HFFc6 (cell line): ENCODE measurements around the gene MAGI3. TPM values are rescaled to one million over a fixed set of nuclear protein-coding genes. Genes with fewer than 3 reads are reported as not detected.

Experiments
- DNase-seq: peaks from one replicate; pipeline ENCODE4 v3.0.0-alpha.2; 2018
- H3K27ac Mint-ChIP-seq: 2 replicates; pipeline ENCODE4 v1.8.0; 2020; ENCODE audit warnings: mild to moderate bottlenecking, mixed read lengths
- H3K27me3 Mint-ChIP-seq: 2 replicates; pipeline ENCODE4 v1.8.0; 2021; ENCODE audit warnings: mild to moderate bottlenecking, moderate library complexity, mixed read lengths; ENCODE audit not compliant: insufficient read depth
- H3K36me3 Mint-ChIP-seq: 2 replicates; pipeline ENCODE4 v1.8.0; 2021; ENCODE audit warnings: low read depth, mixed read lengths
- H3K4me1 Mint-ChIP-seq: 2 replicates; pipeline ENCODE4 v1.8.0; 2020; ENCODE audit warnings: low read depth, mixed read lengths
- H3K4me3 Mint-ChIP-seq: 2 replicates; pipeline ENCODE4 v1.8.0; 2020; ENCODE audit warnings: mild to moderate bottlenecking, moderate library complexity, mixed read lengths
- H3K9me3 Mint-ChIP-seq: 2 replicates; pipeline ENCODE4 v1.8.0; 2020; ENCODE audit warnings: mild to moderate bottlenecking, mixed read lengths
- total RNA-seq, 6 experiments: library from RNA; stranded (reverse); fragmentation: NEBNext Ultra II Directional; extraction: Animal tissue kit (Norgen Biotek cat#: 25700); gene quantifications; 2 replicates in 1 of 6; 3 replicates in 5 of 6; pipeline ENCODE4 v1.2.3, GENCODE V29; 2021
- TF ChIP-seq, protein P1 (sequence below): fragments of 200-600 bp; sonication (generic); IDR thresholded peaks from 2 replicates; pipeline ENCODE4 v1.5.0; 2021; ENCODE audit warnings: antibody characterized with exemption, mild to moderate bottlenecking

MAGI3 gene
- total RNA-seq, 6 experiments from 2014 or later, result 5.1 to 8.2 (median 7.6) TPM

DNA sequence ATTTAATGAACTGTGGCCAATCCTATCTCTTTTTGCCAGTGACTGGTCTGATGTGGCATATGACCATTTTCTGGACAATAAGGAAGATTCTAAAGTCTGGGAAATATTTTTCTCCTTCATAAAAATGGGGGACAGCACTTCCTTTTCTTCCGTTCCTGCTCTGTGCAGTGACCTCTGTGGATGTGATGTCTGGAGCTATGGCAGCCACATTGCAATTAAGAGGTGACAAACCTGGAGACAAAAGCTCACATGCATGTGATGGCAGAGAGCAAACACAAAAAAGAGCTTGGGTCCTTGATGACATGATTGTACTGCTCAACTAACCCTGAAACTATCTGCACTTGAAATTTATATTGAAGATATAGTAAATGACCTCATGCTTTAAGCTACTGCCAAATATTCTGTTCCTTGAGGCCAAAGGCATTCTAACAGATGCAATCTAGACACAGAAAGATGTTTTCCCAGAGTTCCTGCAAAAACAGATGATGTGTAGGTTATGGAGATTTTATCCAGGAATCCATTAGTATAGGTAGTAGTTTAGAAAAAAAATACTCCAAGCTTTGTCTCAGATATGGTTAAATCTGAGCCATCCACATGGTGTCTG is 2.2 kb upstream of the MAGI3 start:
- Mint-ChIP-seq H3K9me3 (no peaks in the 10 kb centered on the region), H3K36me3 (peaks cover 4% of the 10 kb centered on the region), H3K27ac (peak overlapping the region; percentile 93; the same call in 1 of the 2 replicates), H3K4me3 (peak overlapping the region; percentile 91), H3K4me1 (peaks cover 38% of the 10 kb centered on the region), H3K27me3 (peaks cover 3% of the 10 kb centered on the region)
- no peak for DNase-seq
- TF ChIP-seq, protein P1, sequence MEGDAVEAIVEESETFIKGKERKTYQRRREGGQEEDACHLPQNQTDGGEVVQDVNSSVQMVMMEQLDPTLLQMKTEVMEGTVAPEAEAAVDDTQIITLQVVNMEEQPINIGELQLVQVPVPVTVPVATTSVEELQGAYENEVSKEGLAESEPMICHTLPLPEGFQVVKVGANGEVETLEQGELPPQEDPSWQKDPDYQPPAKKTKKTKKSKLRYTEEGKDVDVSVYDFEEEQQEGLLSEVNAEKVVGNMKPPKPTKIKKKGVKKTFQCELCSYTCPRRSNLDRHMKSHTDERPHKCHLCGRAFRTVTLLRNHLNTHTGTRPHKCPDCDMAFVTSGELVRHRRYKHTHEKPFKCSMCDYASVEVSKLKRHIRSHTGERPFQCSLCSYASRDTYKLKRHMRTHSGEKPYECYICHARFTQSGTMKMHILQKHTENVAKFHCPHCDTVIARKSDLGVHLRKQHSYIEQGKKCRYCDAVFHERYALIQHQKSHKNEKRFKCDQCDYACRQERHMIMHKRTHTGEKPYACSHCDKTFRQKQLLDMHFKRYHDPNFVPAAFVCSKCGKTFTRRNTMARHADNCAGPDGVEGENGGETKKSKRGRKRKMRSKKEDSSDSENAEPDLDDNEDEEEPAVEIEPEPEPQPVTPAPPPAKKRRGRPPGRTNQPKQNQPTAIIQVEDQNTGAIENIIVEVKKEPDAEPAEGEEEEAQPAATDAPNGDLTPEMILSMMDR, result no peak

DNA sequence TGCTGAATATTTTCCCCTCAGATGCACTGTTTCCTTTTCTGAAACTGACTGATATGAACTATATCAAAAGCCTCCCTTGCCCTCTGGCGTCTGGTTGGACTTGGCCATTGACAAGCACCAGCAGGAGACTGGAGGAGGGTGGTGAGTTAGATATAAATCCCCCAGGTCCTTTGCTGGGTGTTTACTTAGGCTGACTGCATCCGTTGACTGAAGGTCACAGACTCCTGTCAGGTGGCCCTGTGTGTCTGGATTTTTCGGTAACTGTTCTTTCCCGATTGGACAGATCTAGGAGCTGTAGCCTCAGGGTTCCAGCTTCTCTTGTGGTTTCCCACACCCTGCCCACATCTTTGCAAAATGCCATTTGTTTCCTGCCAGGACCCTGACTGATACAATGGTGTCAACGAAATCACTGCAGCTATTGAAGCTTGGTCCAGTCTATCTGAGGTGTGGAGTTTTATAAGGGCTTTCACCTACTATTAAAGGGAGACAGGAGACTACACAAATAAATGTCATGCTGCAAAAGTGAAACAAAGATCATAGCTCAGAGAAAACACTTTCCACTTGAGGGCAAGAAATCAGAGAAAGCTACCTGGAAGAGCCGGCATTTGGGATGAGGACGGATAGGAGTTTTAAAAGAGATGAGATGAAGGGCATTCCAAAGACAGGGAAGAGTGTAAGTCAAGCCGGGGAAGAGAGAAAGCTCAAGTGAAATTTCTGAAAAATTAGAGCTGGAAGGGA is 1.5 kb upstream of the MAGI3 start:
- Mint-ChIP-seq H3K4me3 (peak overlapping the region; percentile 91), H3K27ac (peak overlapping the region; percentile 93)
- DNase-seq, result peak; percentile 11

DNA sequence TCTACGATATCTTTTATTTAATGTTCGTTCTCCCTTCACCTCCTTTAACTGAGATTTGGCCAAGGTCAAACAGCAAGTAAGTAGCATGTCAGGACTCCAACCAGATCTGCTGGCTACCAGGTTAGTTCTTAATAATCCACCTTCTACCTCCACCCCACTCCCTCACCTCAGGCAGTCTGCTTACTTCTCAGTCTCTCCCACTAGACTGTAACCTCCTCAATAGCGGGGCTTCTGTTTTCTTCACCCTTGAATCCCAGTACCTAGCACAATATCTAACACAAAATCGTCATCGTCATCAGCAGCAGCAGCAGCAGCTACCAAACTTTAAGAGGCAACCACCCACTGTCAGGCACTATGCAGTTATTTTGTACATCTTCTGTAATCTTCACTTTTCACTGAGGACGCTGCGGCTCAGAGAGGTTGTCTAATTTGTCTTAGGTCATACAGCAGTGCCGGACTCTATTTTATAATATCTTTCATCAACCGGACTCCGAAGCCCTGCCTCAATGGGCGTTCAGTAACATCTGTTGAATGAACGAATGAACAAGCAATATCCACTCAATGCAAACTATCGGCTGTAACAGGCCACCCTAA is 859 bp upstream of the MAGI3 start:
- TF ChIP-seq, protein P1, result no peak
- Mint-ChIP-seq H3K27ac (peak overlapping the region; percentile 93), H3K9me3 (no peaks in the 10 kb centered on the region), H3K36me3 (peaks cover 4% of the 10 kb centered on the region), H3K4me1 (peaks cover 50% of the 10 kb centered on the region), H3K4me3 (peak overlapping the region; percentile 91), H3K27me3 (peaks cover 3% of the 10 kb centered on the region)
- DNase-seq, result no peak

More for the DNA sequence above, 1.5 kb upstream of the MAGI3 start:
- no peaks in the 10 kb centered on the region for H3K9me3 Mint-ChIP-seq
- peaks cover 4% of the 10 kb centered on the region for H3K36me3 Mint-ChIP-seq
- peaks cover 3% of the 10 kb centered on the region for H3K27me3 Mint-ChIP-seq
- peaks cover 43% of the 10 kb centered on the region for H3K4me1 Mint-ChIP-seq
- TF ChIP-seq, protein P1, result no peak

DNA sequence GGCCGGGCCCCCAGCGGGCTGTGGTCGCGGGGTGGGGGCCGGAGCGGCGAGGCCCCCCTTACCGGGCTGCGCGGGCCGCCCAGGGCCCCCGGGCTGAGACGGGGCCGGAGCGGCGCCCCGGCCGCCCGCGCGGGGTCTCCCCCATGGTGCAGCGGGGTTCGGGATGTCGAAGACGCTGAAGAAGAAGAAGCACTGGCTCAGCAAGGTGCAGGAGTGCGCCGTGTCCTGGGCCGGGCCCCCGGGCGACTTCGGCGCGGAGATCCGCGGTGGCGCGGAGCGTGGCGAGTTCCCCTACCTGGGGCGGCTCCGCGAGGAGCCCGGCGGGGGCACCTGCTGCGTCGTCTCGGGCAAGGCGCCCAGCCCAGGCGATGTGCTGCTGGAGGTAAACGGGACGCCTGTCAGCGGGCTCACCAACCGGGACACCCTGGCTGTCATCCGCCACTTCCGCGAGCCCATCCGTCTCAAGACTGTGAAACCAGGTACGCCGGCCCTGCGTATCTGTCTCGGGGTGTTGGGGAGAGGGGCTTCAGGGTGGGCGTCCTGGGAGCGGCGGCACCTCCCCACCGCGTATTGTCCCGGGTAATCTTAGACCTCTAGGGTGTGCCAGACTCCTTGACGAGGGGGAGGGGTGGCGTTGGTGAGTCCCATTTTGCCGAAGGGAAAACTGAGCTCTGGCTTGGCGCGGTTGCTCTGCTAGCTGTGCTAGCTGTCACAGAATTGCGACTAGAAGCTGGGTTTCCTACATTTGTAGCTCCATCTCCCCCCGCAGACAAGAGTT is 745 bp downstream of the MAGI3 start:
- Mint-ChIP-seq H3K27ac (peak overlapping the region; percentile 69), H3K36me3 (peaks cover 4% of the 10 kb centered on the region), H3K4me3 (peak overlapping the region; percentile 91), H3K4me1 (peaks cover 60% of the 10 kb centered on the region), H3K9me3 (no peaks in the 10 kb centered on the region), H3K27me3 (peaks cover 3% of the 10 kb centered on the region)
- peak; percentile 6 for DNase-seq
- TF ChIP-seq, protein P1, result no peak; the same call in 1 of the 2 replicates

DNA sequence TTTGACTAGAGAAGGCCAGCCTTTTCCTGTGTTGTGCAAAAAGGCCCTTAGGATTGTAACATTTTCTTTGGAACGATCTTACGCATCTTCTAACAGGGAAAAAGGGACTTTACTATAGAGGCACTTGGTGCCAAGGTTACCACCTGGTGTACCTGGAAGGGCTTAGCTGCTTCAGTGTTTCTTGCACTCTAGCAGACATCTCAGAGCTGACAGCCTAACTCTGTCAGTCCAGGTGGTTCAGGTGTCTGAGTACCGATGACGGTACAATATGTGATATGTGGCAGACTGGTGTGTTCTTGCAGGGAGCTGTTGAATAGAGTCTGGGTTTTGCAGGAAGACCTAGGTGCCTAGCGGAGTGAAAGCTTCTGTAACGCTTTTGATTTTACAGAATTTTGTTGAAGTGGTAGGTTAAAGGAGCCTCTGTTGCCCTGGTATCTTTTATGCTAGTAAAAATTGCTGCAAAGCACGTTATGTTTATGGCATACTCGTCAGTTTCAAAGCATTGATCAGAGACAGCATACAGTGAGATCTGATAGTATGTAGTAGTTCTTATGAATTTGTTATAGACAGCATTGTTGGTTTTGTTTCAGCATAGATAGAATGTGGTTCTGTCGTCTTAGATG is 1.4 kb downstream of the MAGI3 start:
- TF ChIP-seq, protein P1, result no peak; the same call in 1 of the 2 replicates
- Mint-ChIP-seq H3K27me3 (peaks cover 3% of the 10 kb centered on the region), H3K9me3 (no peaks in the 10 kb centered on the region), H3K36me3 (peaks cover 4% of the 10 kb centered on the region), H3K4me1 (peaks cover 67% of the 10 kb centered on the region), H3K27ac (peak overlapping the region; percentile 69; the same call in 1 of the 2 replicates), H3K4me3 (peak overlapping the region; percentile 91)
- DNase-seq, result no peak
